Measurements from ENCODE around the gene EIF3A.

Gene EIF3A

DNA sequence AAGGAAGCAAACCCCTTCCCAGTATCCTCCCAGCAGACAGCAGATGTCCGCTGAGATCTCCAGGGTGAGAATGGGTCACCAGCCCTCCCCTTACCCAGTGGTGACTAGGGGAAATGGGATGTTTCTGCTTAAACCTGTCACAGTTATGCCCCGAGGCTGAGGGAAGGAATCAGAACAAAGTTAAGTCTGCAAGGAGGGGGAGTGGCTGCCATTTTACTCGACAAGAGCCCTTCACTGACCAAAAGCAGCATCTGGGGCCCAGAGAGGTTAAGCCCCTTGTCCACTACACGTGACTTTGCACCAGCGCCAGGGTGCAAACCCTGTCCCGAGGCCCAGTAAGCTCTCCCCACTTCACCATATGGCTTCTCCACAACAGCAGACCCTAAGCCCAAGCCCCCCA, 55.7 kb downstream of the EIF3A start:
- H3K4me2 ChIP-seq (ENCODE audit: low read length) = no peak overlapping the region
- H4K20me1 ChIP-seq (ENCODE audit: insufficient read depth, low read length) = no peaks in the 10 kb centered on the region
- no peak overlapping the region for H3K4me3 ChIP-seq (ENCODE audit: low read depth, low read length, poor library complexity, severe bottlenecking)
- H3K4me1 ChIP-seq (ENCODE audit: insufficient read depth, low read length, severe bottlenecking) = no peaks in the 10 kb centered on the region
- no peak overlapping the region for H2AFZ ChIP-seq (ENCODE audit: low read length)
- H3K36me3 ChIP-seq (ENCODE audit: insufficient read depth, low read length) = no peaks in the 10 kb centered on the region
- no peaks in the 10 kb centered on the region for H3K9me3 ChIP-seq (ENCODE audit: low read length)
- H3K9ac ChIP-seq (ENCODE audit: low read length) = no peak overlapping the region
- peaks cover 9% of the 10 kb centered on the region; the same call in 1 of the 2 replicates for H3K27me3 ChIP-seq (ENCODE audit: insufficient read depth, low read length)
- H3K27ac ChIP-seq (ENCODE audit: low read depth, low read length, poor library complexity, severe bottlenecking) = no peak overlapping the region
- H3K9me2 ChIP-seq (ENCODE audit: low read depth, low read length) = no peaks in the 10 kb centered on the region
- no peak for TF ChIP-seq EZH2 (IDR thresholded peaks at IDR 0.05; ENCODE audit: borderline replicate concordance, low read length)
- TF ChIP-seq, protein P1, sequence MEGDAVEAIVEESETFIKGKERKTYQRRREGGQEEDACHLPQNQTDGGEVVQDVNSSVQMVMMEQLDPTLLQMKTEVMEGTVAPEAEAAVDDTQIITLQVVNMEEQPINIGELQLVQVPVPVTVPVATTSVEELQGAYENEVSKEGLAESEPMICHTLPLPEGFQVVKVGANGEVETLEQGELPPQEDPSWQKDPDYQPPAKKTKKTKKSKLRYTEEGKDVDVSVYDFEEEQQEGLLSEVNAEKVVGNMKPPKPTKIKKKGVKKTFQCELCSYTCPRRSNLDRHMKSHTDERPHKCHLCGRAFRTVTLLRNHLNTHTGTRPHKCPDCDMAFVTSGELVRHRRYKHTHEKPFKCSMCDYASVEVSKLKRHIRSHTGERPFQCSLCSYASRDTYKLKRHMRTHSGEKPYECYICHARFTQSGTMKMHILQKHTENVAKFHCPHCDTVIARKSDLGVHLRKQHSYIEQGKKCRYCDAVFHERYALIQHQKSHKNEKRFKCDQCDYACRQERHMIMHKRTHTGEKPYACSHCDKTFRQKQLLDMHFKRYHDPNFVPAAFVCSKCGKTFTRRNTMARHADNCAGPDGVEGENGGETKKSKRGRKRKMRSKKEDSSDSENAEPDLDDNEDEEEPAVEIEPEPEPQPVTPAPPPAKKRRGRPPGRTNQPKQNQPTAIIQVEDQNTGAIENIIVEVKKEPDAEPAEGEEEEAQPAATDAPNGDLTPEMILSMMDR (IDR thresholded peaks at IDR 0.05; ENCODE audit: low read length) = no peak
- H3K79me2 ChIP-seq (ENCODE audit: insufficient read depth, low read length) = no peaks in the 10 kb centered on the region
- no peaks in the 10 kb centered on the region for H3F3A ChIP-seq (ENCODE audit: insufficient read depth, low read length)

DNA sequence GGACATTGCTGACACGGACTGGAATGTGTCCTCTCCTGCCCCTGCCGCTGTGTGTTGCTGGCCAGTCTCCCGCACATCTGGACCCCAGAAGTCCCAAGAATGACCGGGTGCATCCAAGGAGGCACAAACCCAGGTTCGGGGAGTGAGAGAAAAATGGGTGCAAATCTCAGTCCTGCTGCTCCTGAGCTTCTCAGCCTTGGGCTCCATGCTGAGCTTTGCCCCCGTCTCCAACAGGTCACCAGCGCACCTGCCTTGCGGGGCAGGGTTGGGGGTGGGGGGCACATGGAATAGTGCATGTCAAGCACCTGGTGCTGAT, 57.1 kb downstream of the EIF3A start:
- Histone ChIP-seq H2AFZ (ENCODE audit: low read length) (no peak overlapping the region), H4K20me1 (ENCODE audit: insufficient read depth, low read length) (no peaks in the 10 kb centered on the region), H3K9me3 (ENCODE audit: low read length) (no peaks in the 10 kb centered on the region), H3K4me1 (ENCODE audit: insufficient read depth, low read length, severe bottlenecking) (no peaks in the 10 kb centered on the region), H3K4me3 (ENCODE audit: low read depth, low read length, poor library complexity, severe bottlenecking) (no peak overlapping the region), H3K9ac (ENCODE audit: low read length) (no peak overlapping the region), H3K9me2 (ENCODE audit: low read depth, low read length) (no peaks in the 10 kb centered on the region), H3K36me3 (ENCODE audit: insufficient read depth, low read length) (no peaks in the 10 kb centered on the region; the same call in 1 of the 2 replicates), H3F3A (ENCODE audit: insufficient read depth, low read length) (no peaks in the 10 kb centered on the region), H3K27me3 (ENCODE audit: insufficient read depth, low read length) (peaks cover 9% of the 10 kb centered on the region; the same call in 1 of the 2 replicates), H3K27ac (ENCODE audit: low read depth, low read length, poor library complexity, severe bottlenecking) (no peak overlapping the region), H3K4me2 (ENCODE audit: low read length) (no peak overlapping the region), H3K79me2 (ENCODE audit: insufficient read depth, low read length) (no peaks in the 10 kb centered on the region)
- TF ChIP-seq EZH2 (IDR thresholded peaks at IDR 0.05; ENCODE audit: borderline replicate concordance, low read length) = no peak
- TF ChIP-seq, protein P1 (IDR thresholded peaks at IDR 0.05; ENCODE audit: low read length) = no peak

DNA sequence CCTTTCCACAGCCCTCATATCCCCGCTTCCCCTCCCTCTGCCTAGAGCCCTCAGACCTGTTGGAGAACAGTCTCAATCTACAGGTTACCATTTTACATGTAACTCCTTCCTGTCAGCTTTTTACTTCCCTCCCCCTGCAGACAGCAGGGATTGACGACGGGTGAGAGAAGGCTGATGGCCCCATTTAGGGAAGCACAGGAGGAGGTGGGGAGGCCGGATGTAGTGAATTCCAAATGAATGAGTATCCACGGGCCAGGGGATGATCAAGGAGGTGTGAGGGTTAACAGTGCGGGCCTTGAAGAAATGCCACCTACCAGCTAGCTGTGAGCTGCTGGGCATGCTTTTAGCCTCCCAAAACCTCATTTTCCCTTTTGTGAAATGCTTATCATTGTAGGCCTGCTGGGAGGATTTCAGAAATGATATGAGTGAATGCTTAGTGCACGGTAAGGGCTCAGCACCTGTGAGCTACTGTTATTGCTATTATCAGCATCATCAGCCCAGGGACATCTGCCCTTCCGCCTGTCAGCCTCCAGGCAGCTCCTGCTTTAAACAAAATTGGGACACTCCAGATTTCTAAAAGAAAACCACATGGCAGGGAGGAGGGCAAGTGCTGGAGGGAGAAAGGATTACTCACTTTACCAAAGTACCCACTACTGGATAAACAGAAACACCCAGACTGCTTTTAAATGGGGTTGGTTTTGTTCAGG, 57.6 kb downstream of the EIF3A start:
- Histone ChIP-seq H3K36me3 (ENCODE audit: insufficient read depth, low read length) (no peaks in the 10 kb centered on the region; the same call in 1 of the 2 replicates), H4K20me1 (ENCODE audit: insufficient read depth, low read length) (no peaks in the 10 kb centered on the region), H3K9me2 (ENCODE audit: low read depth, low read length) (no peaks in the 10 kb centered on the region), H3K27ac (ENCODE audit: low read depth, low read length, poor library complexity, severe bottlenecking) (no peak overlapping the region), H3K4me2 (ENCODE audit: low read length) (no peak overlapping the region), H2AFZ (ENCODE audit: low read length) (no peak overlapping the region), H3K4me3 (ENCODE audit: low read depth, low read length, poor library complexity, severe bottlenecking) (no peak overlapping the region), H3K9ac (ENCODE audit: low read length) (no peak overlapping the region), H3K79me2 (ENCODE audit: insufficient read depth, low read length) (no peaks in the 10 kb centered on the region), H3K4me1 (ENCODE audit: insufficient read depth, low read length, severe bottlenecking) (no peaks in the 10 kb centered on the region), H3K9me3 (ENCODE audit: low read length) (no peaks in the 10 kb centered on the region), H3F3A (ENCODE audit: insufficient read depth, low read length) (no peaks in the 10 kb centered on the region), H3K27me3 (ENCODE audit: insufficient read depth, low read length) (peaks cover 9% of the 10 kb centered on the region; the same call in 1 of the 2 replicates)
- TF ChIP-seq, protein P1 (IDR thresholded peaks at IDR 0.05; ENCODE audit: low read length) = no peak
- no peak for TF ChIP-seq EZH2 (IDR thresholded peaks at IDR 0.05; ENCODE audit: borderline replicate concordance, low read length)
